IMR-90 (cell line): ENCODE measurements around the gene S100A12. TPM values are rescaled to one million over a fixed set of nuclear protein-coding genes. Genes with fewer than 3 reads are reported as not detected.

Experiments used
- ATAC-seq: fragments of 200-7000 bp; cut with Tn5 transposase; 2 replicates; pipeline ENCODE4 v1.9.1; 2020; ENCODE audit warnings: low read depth, mild to moderate bottlenecking, moderate library complexity
- BruUV-seq: library from RNA; stranded (reverse); fragments of 400-500 nt; replicated peaks from 2 replicates; lab custom pipeline; 2021; lab: Mats Ljungman, UMichigan
- CTCF ChIA-PET: fragments of 300-600 bp; formaldehyde crosslinking; extraction: SDS; loops from one replicate; lab custom pipeline; 2021; ENCODE audit warnings: antibody characterized with exemption; lab: Yijun Ruan, JAX
- POLR2A ChIA-PET: fragments of 300-600 bp; sonication (Branson Sonifier 250); formaldehyde crosslinking; loops from one replicate; lab custom pipeline; 2022; ENCODE audit warnings: antibody characterized with exemption; ENCODE audit not compliant: unreplicated experiment; lab: Charles Lee
- DNase-seq: peaks from one replicate; pipeline ENCODE4 v3.0.0; 2013
- H2AFZ ChIP-seq: replicated peaks from 2 replicates; pipeline ENCODE3; 2013; ENCODE audit warnings: low read length, mild to moderate bottlenecking; ENCODE audit not compliant: poor library complexity
- H2AK5ac ChIP-seq: 2 replicates; pipeline ENCODE4 v1.6.1; 2013; ENCODE audit warnings: low read depth, low read length, inconsistent platforms
- H2AK9ac ChIP-seq: replicated peaks from 2 replicates; pipeline ENCODE3; 2013; ENCODE audit warnings: mild to moderate bottlenecking, low read depth, low read length, moderate library complexity; ENCODE audit not compliant: poor library complexity
- H2BK120ac ChIP-seq: 2 replicates; pipeline ENCODE4 v1.6.1; 2013; ENCODE audit warnings: low read depth, low read length, inconsistent platforms
- H2BK15ac ChIP-seq: 3 replicates; pipeline ENCODE4 v1.6.1; 2013; ENCODE audit warnings: low read depth, low read length, inconsistent platforms
- H2BK20ac ChIP-seq: 2 replicates; pipeline ENCODE4 v1.6.1; 2013; ENCODE audit warnings: low read depth, mild to moderate bottlenecking, inconsistent platforms, low read length, moderate library complexity
- H2BK5ac ChIP-seq: 2 replicates; pipeline ENCODE4 v1.6.1; 2013; ENCODE audit warnings: mild to moderate bottlenecking, low read depth, low read length, inconsistent platforms; ENCODE audit not compliant: poor library complexity, severe bottlenecking
- H3K14ac ChIP-seq: replicated peaks from 2 replicates; pipeline ENCODE4 v1.6.1; 2013; ENCODE audit warnings: low read depth, low read length, inconsistent platforms
- H3K18ac ChIP-seq: 2 replicates; pipeline ENCODE4 v1.6.1; 2013; ENCODE audit warnings: low read depth, low read length, control low read depth
- H3K23ac ChIP-seq: 2 replicates; pipeline ENCODE4 v1.6.1; 2013; ENCODE audit warnings: low read depth, low read length, inconsistent platforms
- H3K27ac ChIP-seq: 2 replicates; pipeline ENCODE4 v1.5.1; 2013; ENCODE audit warnings: mild to moderate bottlenecking, control low read depth, low read length; ENCODE audit not compliant: insufficient read depth
- H3K27me3 ChIP-seq: 2 replicates; pipeline ENCODE4 v1.6.1; 2013; ENCODE audit warnings: low read length; ENCODE audit not compliant: control insufficient read depth, insufficient read depth
- H3K36me3 ChIP-seq: 2 replicates; pipeline ENCODE4 v1.6.1; 2013; ENCODE audit warnings: low read length, mixed read lengths; ENCODE audit not compliant: control insufficient read depth, insufficient read depth
- H3K4ac ChIP-seq: 2 replicates; pipeline ENCODE4 v1.6.1; 2013; ENCODE audit warnings: low read depth, low read length, inconsistent platforms
- H3K4me1 ChIP-seq: 2 replicates; pipeline ENCODE4 v1.6.1; 2013; ENCODE audit warnings: low read length, mixed read lengths; ENCODE audit not compliant: control insufficient read depth, insufficient read depth
- H3K4me2 ChIP-seq: 2 replicates; pipeline ENCODE4 v1.6.1; 2013; ENCODE audit warnings: low read depth, mild to moderate bottlenecking, control low read depth, low read length, moderate library complexity
- H3K4me3 ChIP-seq: 2 replicates; pipeline ENCODE4 v1.5.1; 2013; ENCODE audit warnings: low read depth, mild to moderate bottlenecking, control low read depth, low read length, moderate library complexity; ENCODE audit not compliant: insufficient read depth
- H3K56ac ChIP-seq: 2 replicates; pipeline ENCODE4 v1.6.1; 2013; ENCODE audit warnings: low read length, inconsistent platforms; ENCODE audit not compliant: insufficient read depth; ENCODE audit errors: extremely low read depth
- H3K79me1 ChIP-seq, 2 experiments: 2 replicates each; pipeline ENCODE4 v1.6.1; 2013; ENCODE audit warnings: low read length in 2 of 2, inconsistent platforms in 1 of 2, low read depth in 1 of 2
- H3K9ac ChIP-seq: 2 replicates; pipeline ENCODE4 v1.6.1; 2013; ENCODE audit warnings: low read depth, low read length, control low read depth
- H3K9me1 ChIP-seq: 2 replicates; pipeline ENCODE4 v1.6.1; 2013; ENCODE audit warnings: low read length, inconsistent platforms; ENCODE audit not compliant: insufficient read depth
- H3K9me3 ChIP-seq: 2 replicates; pipeline ENCODE4 v1.6.1; 2013; ENCODE audit warnings: low read length; ENCODE audit not compliant: control insufficient read depth, insufficient read depth
- H4K20me1 ChIP-seq: 2 replicates; pipeline ENCODE4 v1.6.1; 2013; ENCODE audit warnings: low read length, inconsistent platforms; ENCODE audit not compliant: insufficient read depth
- H4K5ac ChIP-seq: 2 replicates; pipeline ENCODE4 v1.6.1; 2013; ENCODE audit warnings: mild to moderate bottlenecking, low read depth, low read length, control low read depth
- H4K8ac ChIP-seq, 2 experiments: 2 replicates each; pipeline ENCODE4 v1.6.1; 2013; ENCODE audit warnings: low read depth in 2 of 2, low read length in 2 of 2, control low read depth in 1 of 2, inconsistent platforms in 1 of 2
- H4K91ac ChIP-seq: 2 replicates; pipeline ENCODE4 v1.6.1; 2013; ENCODE audit warnings: low read depth, low read length, inconsistent platforms; ENCODE audit not compliant: insufficient read depth
- BHLHE40 ChIP-seq: fragments of 150-350 bp; IDR thresholded peaks from 2 replicates; pipeline ENCODE4 v1.6.1; 2016; ENCODE audit warnings: mild to moderate bottlenecking, low read depth, low read length
- CHD1 ChIP-seq: IDR thresholded peaks from 2 replicates; pipeline ENCODE4 v1.6.1; 2012; ENCODE audit warnings: low read depth, low read length, improper control_type of control experiment
- CTCF ChIP-seq: conservative IDR thresholded peaks from 2 replicates; pipeline ENCODE4 v1.5.1; 2012; ENCODE audit warnings: mild to moderate bottlenecking, low read depth, low read length, improper control_type of control experiment
- ELK1 ChIP-seq: fragments of 150-350 bp; IDR thresholded peaks from 2 replicates; pipeline ENCODE4 v1.6.1; 2016; ENCODE audit warnings: low read depth, mild to moderate bottlenecking, low read length, moderate library complexity, borderline replicate concordance
- MAFK ChIP-seq: IDR thresholded peaks from 2 replicates; pipeline ENCODE4 v1.6.1; 2012; ENCODE audit warnings: low read depth, low read length, improper control_type of control experiment
- MAZ ChIP-seq: IDR thresholded peaks from 2 replicates; pipeline ENCODE4 v1.6.1; 2012; ENCODE audit warnings: low read depth, mild to moderate bottlenecking, low read length, improper control_type of control experiment, moderate library complexity, borderline replicate concordance
- MXI1 ChIP-seq: IDR thresholded peaks from 2 replicates; pipeline ENCODE4 v1.6.1; 2012; ENCODE audit warnings: low read depth, mild to moderate bottlenecking, low read length, moderate library complexity, borderline replicate concordance
- POLR2A ChIP-seq: IDR thresholded peaks from 2 replicates; pipeline ENCODE4 v1.6.1; 2012; ENCODE audit warnings: mild to moderate bottlenecking, low read depth, low read length
- RAD21 ChIP-seq: IDR thresholded peaks from 2 replicates; pipeline ENCODE4 v1.6.1; 2012; ENCODE audit warnings: low read length, improper control_type of control experiment
- RCOR1 ChIP-seq: IDR thresholded peaks from 2 replicates; pipeline ENCODE4 v1.6.1; 2012; ENCODE audit warnings: mild to moderate bottlenecking, low read length, improper control_type of control experiment; ENCODE audit not compliant: insufficient replicate concordance
- RFX5 ChIP-seq: IDR thresholded peaks from 2 replicates; pipeline ENCODE4 v1.8.0; 2012; ENCODE audit warnings: low read depth, mild to moderate bottlenecking, low read length, moderate library complexity
- SMC3 ChIP-seq: fragments of 150-350 bp; IDR thresholded peaks from 2 replicates; pipeline ENCODE4 v1.6.1; 2016; ENCODE audit warnings: low read depth, mild to moderate bottlenecking, antibody characterized with exemption, low read length, moderate library complexity
- USF2 ChIP-seq: fragments of 150-350 bp; IDR thresholded peaks from 2 replicates; pipeline ENCODE4 v1.6.1; 2017; ENCODE audit warnings: mild to moderate bottlenecking, antibody characterized with exemption, low read length, low read depth
- WGBS, 2 experiments: methylation state at CpG; one replicate each; pipeline versions ENCODE4 v1.1.5 to v1.1.7; 2013; ENCODE audit warnings: missing lambda C conversion rate in 2 of 2; ENCODE audit not compliant: insufficient read length in 1 of 2; ENCODE audit errors: extremely low coverage in 2 of 2; 5-methylcytosine and 5-hydroxymethylcytosine counted together
- dilution Hi-C: fragments of 300-500 bp; cut with HindIII; formaldehyde crosslinking; loops from one replicate; pipeline ENCODE4 v1.14.3; 2018; ENCODE audit warnings: low sequenced_read_pairs; ENCODE audit not compliant: unreplicated experiment
- in situ Hi-C: fragments of 300-500 bp; cut with MboI; formaldehyde crosslinking; loops from 3 replicates; pipeline ENCODE4 v1.14.3; 2019; ENCODE audit warnings: low sequenced_read_pairs, inconsistent platforms, mixed read lengths
- intact Hi-C: fragments of 100-400 bp; cut with micrococcal nuclease; formaldehyde crosslinking; loops from 2 replicates; pipeline ENCODE4 v1.10.0; 2022
- polyA plus RNA-seq, 3 experiments: library from polyadenylated mRNA; depleted of rRNA; stranded (reverse); fragments of >200 nt; gene quantifications; 2 replicates each; pipeline ENCODE4 v1.2.3, GENCODE V29; 2012; ENCODE audit warnings: low replicate concordance in 1 of 3
- total RNA-seq: library from RNA; depleted of rRNA; stranded (reverse); fragments of >200 nt; gene quantifications from 2 replicates; pipeline ENCODE4 v1.2.3, GENCODE V29; 2012

S100A12 gene
- total and polyA plus RNA-seq, 2 of the 4 experiments (the other 2 are of a cell fraction), result not detected

GRCh38 chr1:153364766-153365666 lies 10.4 kb downstream of the S100A12 start:
- H3K56ac ChIP-seq, result no peak overlapping the region
- H2BK20ac ChIP-seq, result no peak overlapping the region
- no peaks in the 10 kb centered on the region for H3K36me3 ChIP-seq
- CTCF ChIA-PET, result no interaction called here
- no peak overlapping the region for H2AFZ ChIP-seq
- no peak overlapping the region for H3K18ac ChIP-seq
- no peak overlapping the region for H3K4me2 ChIP-seq
- POLR2A ChIA-PET, result no interaction called here
- DNase-seq, result no peak
- no peaks in the 10 kb centered on the region for H3K79me1 ChIP-seq
- no peak for TF ChIP-seq POLR2A
- no peak for TF ChIP-seq USF2
- TF ChIP-seq RAD21, result no peak
- TF ChIP-seq RFX5, result no peak
- no peak for TF ChIP-seq RCOR1
- no peak for TF ChIP-seq MAZ
- TF ChIP-seq MXI1, result no peak
- no peak for TF ChIP-seq BHLHE40
- no peak for TF ChIP-seq ELK1
- no peak for TF ChIP-seq SMC3
- no peak for TF ChIP-seq CHD1
- TF ChIP-seq CTCF, result no peak
- no peak for TF ChIP-seq MAFK
- no TSS peak for BruUV-seq
- no peak overlapping the region for H3K9ac ChIP-seq
- intact Hi-C loops (no loop called here), dilution Hi-C loops (no loop called here), in situ Hi-C loops (no loop called here)
- H3K4me3 ChIP-seq, result no peak overlapping the region
- no peaks in the 10 kb centered on the region for H3K9me1 ChIP-seq
- no peak overlapping the region for H2BK15ac ChIP-seq
- no peak overlapping the region for H2AK9ac ChIP-seq
- peaks cover 6% of the 10 kb centered on the region for H3K27me3 ChIP-seq
- H4K20me1 ChIP-seq, result no peaks in the 10 kb centered on the region
- 50% methylated on average over 4 of the region's 12 CpGs; no CpG with 5 or more reads in 1 of the 2 experiments for WGBS, 2 experiments
- H3K23ac ChIP-seq, result no peak overlapping the region
- no peak for ATAC-seq
- no peaks in the 10 kb centered on the region for H3K9me3 ChIP-seq
- no peak overlapping the region for H3K4ac ChIP-seq
- no peak overlapping the region for H2AK5ac ChIP-seq
- no peaks in the 10 kb centered on the region for H3K4me1 ChIP-seq
- H3K27ac ChIP-seq, result no peak overlapping the region
- H2BK5ac ChIP-seq, result no peak overlapping the region
- H4K5ac ChIP-seq, result no peak overlapping the region
- H4K91ac ChIP-seq, result no peak overlapping the region
- H2BK120ac ChIP-seq, result no peak overlapping the region
- H3K14ac ChIP-seq, result no peak overlapping the region
- no peak overlapping the region for H4K8ac ChIP-seq
